RWPE2 (cell line): ENCODE measurements around the gene NPBWR2.

Experiments used
- ATAC-seq: fragments of 200-7000 bp; cut with Tn5 transposase; 3 replicates; pipeline ENCODE4 v1.9.1; 2021; ENCODE audit warnings: low read depth
- DNase-seq: peaks from one replicate; pipeline ENCODE4 v3.0.0-alpha.2; 2020; ENCODE audit warnings: low spot score
- H3K27ac ChIP-seq: fragments of 450-650 bp; 2 replicates; pipeline ENCODE4 v1.5.1; 2017; ENCODE audit warnings: mild to moderate bottlenecking; ENCODE audit not compliant: poor library complexity, severe bottlenecking
- H3K27me3 ChIP-seq: fragments of 250-450 bp; sonication (Bioruptor Pico); 2 replicates; pipeline ENCODE4 v1.5.1; 2021; ENCODE audit warnings: mild to moderate bottlenecking, moderate library complexity; ENCODE audit not compliant: insufficient read depth, poor library complexity, severe bottlenecking
- H3K36me3 ChIP-seq: fragments of 250-450 bp; sonication (Bioruptor Pico); 2 replicates; pipeline ENCODE4 v1.5.1; 2020; ENCODE audit warnings: low read depth, mild to moderate bottlenecking, moderate library complexity
- H3K4me1 ChIP-seq: fragments of 250-450 bp; sonication (Bioruptor Pico); 2 replicates; pipeline ENCODE4 v1.5.1; 2021; ENCODE audit warnings: mild to moderate bottlenecking, moderate library complexity; ENCODE audit not compliant: insufficient read depth, poor library complexity, severe bottlenecking
- H3K4me3 ChIP-seq: fragments of 250-450 bp; sonication (Bioruptor Pico); 2 replicates; pipeline ENCODE4 v1.5.1; 2021; ENCODE audit warnings: mild to moderate bottlenecking, moderate library complexity; ENCODE audit not compliant: severe bottlenecking
- H3K9me3 ChIP-seq: fragments of 250-450 bp; sonication (Bioruptor Pico); 2 replicates; pipeline ENCODE4 v1.5.1; 2021; ENCODE audit warnings: mild to moderate bottlenecking, moderate library complexity; ENCODE audit not compliant: severe bottlenecking
- CTCF ChIP-seq: fragments of 450-650 bp; IDR thresholded peaks from one replicate; pipeline ENCODE4 v1.5.1; 2017; ENCODE audit warnings: mild to moderate bottlenecking, moderate library complexity; ENCODE audit not compliant: poor library complexity, severe bottlenecking

NPBWR2 gene

DNA sequence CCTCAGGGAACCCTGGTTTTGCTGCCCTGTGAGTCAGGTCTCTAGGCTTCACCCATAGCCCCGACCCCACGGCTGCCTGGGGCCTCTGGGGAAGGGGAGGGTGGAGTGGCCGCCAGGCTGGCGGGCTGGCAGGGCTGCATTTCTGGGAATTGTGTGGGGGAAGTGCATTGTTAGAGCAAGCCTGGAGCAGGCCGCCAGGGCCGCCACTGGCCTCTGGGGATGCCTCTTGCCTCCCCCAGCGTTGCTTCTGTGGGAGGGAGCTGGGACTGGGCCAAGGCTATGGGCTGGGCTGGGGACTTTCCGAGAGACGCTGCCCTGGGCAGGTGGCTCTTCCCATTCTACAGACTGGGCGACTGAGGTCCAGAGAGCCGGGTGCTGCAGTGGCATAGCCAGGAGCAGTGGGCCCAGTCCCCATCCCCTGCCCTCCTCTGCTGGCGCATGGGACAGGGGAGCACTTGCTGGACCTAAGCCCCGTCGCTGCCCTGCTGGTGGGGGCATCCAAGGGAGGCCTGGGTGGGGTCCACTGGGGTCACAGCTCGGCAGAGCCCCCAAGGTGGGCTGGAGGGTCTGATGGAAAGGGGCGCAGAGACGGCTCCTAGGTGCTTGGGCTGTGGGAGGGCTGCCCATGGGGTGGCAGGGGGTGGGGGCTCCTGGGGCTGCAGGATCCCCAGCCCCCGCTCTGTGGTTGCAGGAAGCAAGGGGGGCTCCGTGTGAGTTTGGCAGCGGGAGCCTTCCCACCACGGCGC lies 51.3 kb downstream of the NPBWR2 start:
- DNase-seq = no peak
- no peak overlapping the region for H3K4me3 ChIP-seq

GRCh38 chr20:64055396-64055892 lies 51.9 kb downstream of the NPBWR2 start:
- Histone ChIP-seq H3K4me3 (no peak overlapping the region), H3K4me1 (no peaks in the 10 kb centered on the region), H3K9me3 (no peaks in the 10 kb centered on the region), H3K36me3 (no peaks in the 10 kb centered on the region), H3K27ac (no peak overlapping the region), H3K27me3 (peaks cover 12% of the 10 kb centered on the region)
- ATAC-seq = no peak
- no peak for DNase-seq
- TF ChIP-seq CTCF = no peak

More for the DNA sequence above, 51.3 kb downstream of the NPBWR2 start:
- no peak for TF ChIP-seq CTCF
- Histone ChIP-seq H3K36me3 (no peaks in the 10 kb centered on the region), H3K4me1 (no peaks in the 10 kb centered on the region), H3K9me3 (no peaks in the 10 kb centered on the region), H3K27ac (no peak overlapping the region), H3K27me3 (peaks cover 6% of the 10 kb centered on the region)
- no peak for ATAC-seq

DNA sequence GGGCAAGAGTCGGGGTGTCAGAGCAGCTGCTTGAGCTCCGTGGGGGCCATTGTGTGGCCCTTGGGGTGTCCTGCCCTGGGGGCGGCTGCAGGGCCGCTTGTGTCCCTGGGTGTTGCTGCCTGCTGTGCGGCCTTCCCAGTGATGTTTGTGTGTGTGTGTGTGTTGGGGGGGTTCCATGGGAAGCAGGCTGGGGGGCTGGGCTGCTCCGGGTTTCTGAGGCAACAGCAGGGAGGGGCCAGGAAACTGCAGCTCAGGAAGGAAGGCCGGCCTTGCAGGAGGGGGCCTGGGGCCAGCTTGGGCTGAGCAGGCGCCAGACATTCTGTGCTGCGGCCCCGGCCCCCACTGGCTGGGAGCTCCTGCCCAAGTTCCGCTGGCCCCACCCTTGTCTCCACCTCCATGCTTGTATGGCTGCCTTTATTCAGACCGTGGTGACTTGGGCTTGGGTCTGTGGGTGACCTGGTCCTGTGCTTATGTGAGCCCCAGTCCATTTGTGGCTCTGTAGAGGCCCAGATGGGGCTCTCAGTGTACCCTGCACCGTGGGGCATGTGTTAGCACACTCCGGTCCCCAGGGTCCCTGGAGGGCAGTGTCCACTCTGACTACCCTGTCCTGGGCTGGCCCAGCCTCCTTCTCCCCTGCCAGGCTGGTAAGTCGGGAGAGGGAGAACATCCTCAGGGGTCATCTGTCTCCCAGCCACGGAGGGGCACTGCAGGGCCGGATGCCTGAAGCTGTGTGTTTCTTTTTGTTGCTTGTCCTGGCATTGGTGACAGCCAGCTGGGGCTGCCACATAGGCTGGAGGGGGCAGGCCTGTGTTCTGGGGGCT lies 53.3 kb downstream of the NPBWR2 start:
- peak; percentile 59 for TF ChIP-seq CTCF
- Histone ChIP-seq H3K36me3 (no peaks in the 10 kb centered on the region), H3K27me3 (peaks cover 21% of the 10 kb centered on the region), H3K4me3 (no peak overlapping the region), H3K27ac (no peak overlapping the region), H3K4me1 (no peaks in the 10 kb centered on the region), H3K9me3 (no peaks in the 10 kb centered on the region)
- ATAC-seq = peak; percentile 10; the same call in 2 of the 3 replicates
- DNase-seq = peak; percentile 84
